NCI-H460 (cell line): ENCODE results near the gene PPIF. TPM values are rescaled to one million over a fixed set of nuclear protein-coding genes. Genes with fewer than 3 reads are reported as not detected.

Experiments
- DNase-seq: peaks from one replicate; pipeline ENCODE4 v3.0.0-alpha.2; 2016; ENCODE audit warnings: low read depth; ENCODE audit errors: extremely low read depth
- total RNA-seq: library from RNA; depleted of rRNA; stranded (reverse); fragments of >200 nt; shearing (Covaris generic); gene quantifications from 2 replicates; pipeline ENCODE4 v1.2.3, GENCODE V29; 2014; rRNA removed

Gene PPIF
- total RNA-seq, 1 experiment from 2014 or later, result 96.5 TPM

- no peak for DNase-seq
These were observed 50.5 kb downstream of the PPIF start for GRCh38 chr10:79397575-79398303.

- DNase-seq, result no peak
These were observed 51.4 kb downstream of the PPIF start for GRCh38 chr10:79398642-79399041.

GRCh38 chr10:79399223-79399831 is 52.1 kb downstream of the PPIF start:
- DNase-seq, result no peak

GRCh38 chr10:79400146-79401004 is 53.1 kb downstream of the PPIF start:
- DNase-seq, result peak; percentile 42

GRCh38 chr10:79401015-79401921 is 54.0 kb downstream of the PPIF start:
- DNase-seq, result no peak

- DNase-seq, result no peak
These were observed 55.3 kb downstream of the PPIF start for GRCh38 chr10:79402625-79402946.

- no peak for DNase-seq
These were observed 55.7 kb downstream of the PPIF start for GRCh38 chr10:79402951-79403350.

GRCh38 chr10:79403441-79404230 is 56.4 kb downstream of the PPIF start:
- DNase-seq, result no peak

- DNase-seq, result no peak
These were observed 57.0 kb downstream of the PPIF start for GRCh38 chr10:79404231-79404609.

- DNase-seq, result no peak
These were observed 57.4 kb downstream of the PPIF start for GRCh38 chr10:79404690-79405131.

Other genes with a start within 250 kb of the PPIF start
- gene ZCCHC24, start 98.2 kb downstream of the PPIF start, total RNA-seq, result 3.2 and 3.7 TPM in 2 replicates
- 0.30 and 0.40 TPM in 2 replicates for gene EIF5AL1, start 165.1 kb downstream of the PPIF start, total RNA-seq
- not detected in 2 replicates for gene SFTPA2, start 212.9 kb downstream of the PPIF start, total RNA-seq